ENCODE measurements around the gene LRP3. TPM values are rescaled to one million over a fixed set of nuclear protein-coding genes. Genes with fewer than 3 reads are reported as not detected.
"Not testable (repeated sequence)": the region's sequence is repeated elsewhere in the genome, so short reads cannot be mapped to it uniquely, and the experiment has no call there.

The LRP3 gene
- polyA plus RNA-seq, 1 donor from 2014 or later: not detected

DNA sequence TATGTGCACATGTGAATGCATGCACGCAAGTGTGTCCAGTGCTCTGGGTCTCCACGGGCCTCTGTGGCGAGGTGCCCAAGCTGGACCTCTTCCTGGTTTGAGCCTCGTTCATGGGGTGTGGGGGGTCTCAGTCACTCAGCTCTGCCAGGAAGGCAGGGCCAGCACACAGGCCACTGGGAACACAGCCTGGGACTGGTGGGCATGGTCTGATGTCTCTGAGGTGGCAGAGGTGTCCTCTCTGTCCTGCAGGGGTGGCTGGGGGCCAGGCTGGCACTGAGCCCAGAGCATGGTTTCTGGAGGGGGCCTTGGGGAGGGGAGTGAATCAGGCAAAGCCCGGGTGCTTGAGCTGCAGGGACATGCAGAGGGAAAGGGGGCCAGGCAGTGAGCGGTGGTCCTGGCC, 9.4 kb downstream of the LRP3 start:
- Mint-ChIP-seq H3K36me3 (no peaks in the 10 kb centered on the region), H3K9me3 (no peaks in the 10 kb centered on the region)

DNA sequence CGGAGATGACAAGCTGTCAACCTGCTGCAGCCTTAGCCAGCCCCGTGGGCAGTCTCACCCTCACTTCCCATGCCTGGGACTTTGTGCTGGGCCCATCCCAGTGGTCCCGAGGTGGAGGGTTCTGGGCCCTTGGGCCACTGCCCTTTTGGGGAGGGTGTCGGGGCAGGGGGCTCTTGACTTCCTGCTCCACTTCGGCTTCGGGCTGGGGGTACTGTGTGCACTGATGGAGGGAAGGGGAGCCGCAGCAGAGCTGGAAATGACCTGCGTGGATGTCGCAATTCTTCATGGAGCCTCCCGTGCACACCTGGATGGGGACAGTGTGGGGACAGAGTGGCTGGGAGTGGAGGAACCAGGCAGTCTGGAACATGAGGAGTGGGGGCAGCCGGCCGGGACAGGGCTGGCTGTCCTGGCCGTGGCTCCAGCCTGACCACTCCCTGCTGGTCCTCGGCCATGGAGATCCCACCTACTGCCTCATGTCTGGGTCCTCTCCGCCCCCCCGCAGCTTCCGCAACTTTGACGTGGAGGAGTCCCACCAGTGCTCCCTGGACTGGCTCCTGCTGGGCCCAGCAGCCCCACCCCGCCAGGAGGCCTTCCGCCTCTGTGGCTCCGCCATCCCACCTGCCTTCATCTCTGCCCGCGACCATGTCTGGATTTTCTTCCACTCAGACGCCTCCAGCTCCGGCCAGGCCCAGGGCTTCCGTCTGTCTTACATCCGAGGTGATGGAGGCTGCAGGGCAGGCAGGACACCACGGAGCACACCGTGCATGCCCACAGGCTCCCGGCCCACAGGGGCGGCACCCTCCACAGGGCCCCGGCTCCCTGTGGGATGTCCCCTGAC, 10.2 kb downstream of the LRP3 start:
- Mint-ChIP-seq H3K27me3 (no peaks in the 10 kb centered on the region), H3K27ac (no peak overlapping the region), H3K4me3 (no peak overlapping the region), H3K9me3 (no peaks in the 10 kb centered on the region), H3K36me3 (no peaks in the 10 kb centered on the region), H3K4me1 (no peaks in the 10 kb centered on the region)

More for the DNA sequence above, 9.4 kb downstream of the LRP3 start:
- Mint-ChIP-seq H3K27me3 (no peaks in the 10 kb centered on the region), H3K4me1 (no peaks in the 10 kb centered on the region), H3K4me3 (no peak overlapping the region), H3K27ac (no peak overlapping the region)

DNA sequence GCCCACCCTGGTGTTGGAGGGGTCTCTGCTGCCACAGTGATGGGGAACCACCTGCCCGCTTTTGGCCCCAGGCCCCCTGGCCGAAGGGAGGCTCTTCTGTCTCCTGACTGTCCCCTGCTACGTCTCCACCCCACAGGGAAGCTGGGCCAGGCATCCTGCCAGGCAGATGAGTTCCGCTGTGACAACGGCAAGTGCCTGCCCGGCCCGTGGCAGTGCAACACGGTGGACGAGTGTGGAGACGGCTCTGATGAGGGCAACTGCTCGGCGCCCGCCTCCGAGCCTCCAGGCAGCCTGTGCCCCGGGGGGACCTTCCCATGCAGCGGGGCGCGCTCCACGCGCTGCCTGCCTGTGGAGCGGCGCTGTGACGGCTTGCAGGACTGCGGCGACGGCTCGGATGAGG, 11.0 kb downstream of the LRP3 start:
- H3K27ac Mint-ChIP-seq: no peak overlapping the region
- no peaks in the 10 kb centered on the region for H3K36me3 Mint-ChIP-seq
- H3K9me3 Mint-ChIP-seq: no peaks in the 10 kb centered on the region
- no peaks in the 10 kb centered on the region for H3K27me3 Mint-ChIP-seq
- H3K4me1 Mint-ChIP-seq: no peaks in the 10 kb centered on the region
- no peak overlapping the region for H3K4me3 Mint-ChIP-seq

DNA sequence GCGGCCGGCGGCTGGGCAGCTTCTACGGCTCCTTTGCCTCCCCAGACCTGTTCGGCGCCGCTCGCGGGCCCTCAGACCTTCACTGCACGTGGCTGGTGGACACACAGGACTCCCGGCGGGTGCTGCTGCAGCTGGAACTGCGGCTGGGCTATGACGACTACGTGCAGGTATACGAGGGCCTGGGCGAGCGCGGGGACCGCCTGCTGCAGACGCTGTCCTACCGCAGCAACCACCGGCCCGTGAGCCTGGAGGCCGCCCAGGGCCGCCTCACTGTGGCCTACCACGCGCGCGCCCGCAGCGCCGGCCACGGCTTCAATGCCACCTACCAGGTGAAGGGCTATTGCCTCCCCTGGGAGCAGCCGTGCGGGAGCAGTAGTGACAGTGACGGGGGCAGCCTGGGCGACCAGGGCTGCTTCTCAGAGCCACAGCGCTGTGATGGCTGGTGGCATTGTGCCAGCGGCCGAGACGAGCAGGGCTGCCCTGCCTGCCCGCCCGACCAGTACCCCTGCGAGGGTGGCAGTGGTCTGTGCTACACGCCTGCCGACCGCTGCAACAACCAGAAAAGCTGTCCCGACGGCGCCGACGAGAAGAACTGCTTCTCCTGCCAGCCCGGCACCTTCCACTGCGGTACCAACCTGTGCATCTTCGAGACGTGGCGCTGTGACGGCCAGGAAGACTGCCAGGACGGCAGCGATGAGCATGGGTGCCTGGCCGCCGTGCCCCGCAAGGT, 11.6 kb downstream of the LRP3 start:
- H3K36me3 Mint-ChIP-seq: no peaks in the 10 kb centered on the region
- H3K4me3 Mint-ChIP-seq: no peak overlapping the region
- no peaks in the 10 kb centered on the region for H3K4me1 Mint-ChIP-seq
- H3K9me3 Mint-ChIP-seq: no peaks in the 10 kb centered on the region
- no peaks in the 10 kb centered on the region for H3K27me3 Mint-ChIP-seq
- no peak overlapping the region for H3K27ac Mint-ChIP-seq

DNA sequence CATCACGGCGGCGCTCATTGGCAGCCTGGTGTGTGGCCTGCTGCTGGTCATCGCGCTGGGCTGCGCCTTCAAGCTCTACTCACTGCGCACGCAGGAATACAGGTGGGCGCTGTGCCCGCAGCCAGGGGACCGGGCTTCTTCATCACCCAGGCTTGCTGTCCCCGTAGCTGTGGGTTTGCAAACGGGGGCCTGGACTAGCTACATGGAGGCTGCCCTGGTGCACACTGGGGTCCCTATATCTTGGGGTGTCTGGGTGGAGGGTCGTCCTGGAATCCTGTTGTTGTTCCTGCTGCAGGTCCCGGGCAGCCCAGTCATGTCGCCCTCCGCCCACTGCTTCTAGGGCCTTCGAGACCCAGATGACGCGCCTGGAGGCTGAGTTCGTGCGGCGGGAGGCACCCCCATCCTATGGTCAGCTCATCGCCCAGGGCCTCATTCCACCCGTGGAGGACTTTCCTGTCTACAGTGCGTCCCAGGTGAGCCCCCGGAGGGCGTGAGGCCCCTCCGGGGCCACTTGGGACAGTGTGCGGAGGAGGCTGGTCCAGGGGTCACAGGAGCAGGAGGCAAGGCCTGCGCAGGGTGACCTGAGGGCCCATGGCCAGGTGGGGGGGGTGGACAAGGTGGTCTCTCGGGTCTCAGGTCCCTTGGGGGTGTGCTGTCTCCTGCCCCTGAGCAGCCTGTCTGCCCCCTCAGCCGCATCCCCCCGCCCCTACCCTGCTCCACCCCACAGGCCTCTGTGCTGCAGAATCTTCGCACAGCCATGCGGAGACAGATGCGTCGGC, 12.3 kb downstream of the LRP3 start:
- H3K4me3 Mint-ChIP-seq: no peak overlapping the region
- no peaks in the 10 kb centered on the region for H3K9me3 Mint-ChIP-seq
- no peak overlapping the region for H3K27ac Mint-ChIP-seq
- no peaks in the 10 kb centered on the region for H3K27me3 Mint-ChIP-seq
- no peaks in the 10 kb centered on the region for H3K36me3 Mint-ChIP-seq
- H3K4me1 Mint-ChIP-seq: no peaks in the 10 kb centered on the region

DNA sequence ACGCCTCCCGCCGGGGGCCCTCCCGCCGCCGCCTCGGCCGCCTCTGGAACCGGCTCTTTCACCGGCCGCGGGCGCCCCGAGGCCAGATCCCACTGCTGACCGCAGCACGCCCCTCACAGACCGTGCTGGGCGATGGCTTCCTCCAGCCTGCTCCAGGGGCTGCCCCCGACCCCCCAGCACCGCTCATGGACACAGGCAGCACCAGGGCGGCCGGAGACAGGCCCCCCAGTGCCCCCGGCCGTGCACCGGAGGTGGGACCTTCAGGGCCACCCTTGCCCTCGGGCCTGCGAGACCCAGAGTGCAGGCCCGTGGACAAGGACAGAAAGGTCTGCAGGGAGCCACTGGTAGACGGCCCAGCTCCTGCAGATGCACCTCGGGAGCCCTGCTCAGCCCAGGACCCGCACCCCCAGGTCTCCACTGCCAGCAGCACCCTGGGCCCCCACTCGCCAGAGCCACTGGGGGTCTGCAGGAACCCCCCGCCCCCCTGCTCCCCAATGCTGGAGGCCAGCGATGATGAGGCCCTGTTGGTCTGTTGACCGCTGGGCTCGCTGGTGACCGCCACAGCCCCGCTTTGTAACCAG, 13.0 kb downstream of the LRP3 start:
- no peaks in the 10 kb centered on the region for H3K36me3 Mint-ChIP-seq
- H3K4me1 Mint-ChIP-seq: no peaks in the 10 kb centered on the region
- H3K27me3 Mint-ChIP-seq: no peaks in the 10 kb centered on the region
- no peaks in the 10 kb centered on the region for H3K9me3 Mint-ChIP-seq
- H3K4me3 Mint-ChIP-seq: no peak overlapping the region
- no peak overlapping the region for H3K27ac Mint-ChIP-seq

DNA sequence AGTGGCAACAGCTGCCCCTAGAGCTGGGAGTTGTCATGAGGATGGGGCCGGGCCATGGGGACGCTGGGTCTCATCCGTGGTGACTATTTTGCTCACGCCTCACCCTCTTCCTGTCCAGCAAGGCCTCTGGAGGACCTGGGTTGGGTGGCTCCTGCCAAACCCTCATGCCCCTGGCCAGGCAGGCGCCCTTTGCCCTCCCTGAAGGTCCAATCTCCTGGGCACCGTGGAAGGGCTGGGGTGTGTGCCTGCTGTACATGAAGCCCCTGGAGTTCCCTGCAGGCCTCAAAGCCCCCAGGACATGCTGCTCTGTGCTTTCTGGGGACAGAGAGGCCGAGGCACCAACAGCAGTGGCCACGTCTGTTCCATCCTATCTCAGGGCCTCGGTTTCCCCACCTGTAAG, 13.8 kb downstream of the LRP3 start:
- H3K36me3 Mint-ChIP-seq: no peaks in the 10 kb centered on the region
- no peaks in the 10 kb centered on the region for H3K4me1 Mint-ChIP-seq
- H3K9me3 Mint-ChIP-seq: no peaks in the 10 kb centered on the region
- no peak overlapping the region for H3K4me3 Mint-ChIP-seq
- H3K27me3 Mint-ChIP-seq: no peaks in the 10 kb centered on the region
- no peak overlapping the region for H3K27ac Mint-ChIP-seq

DNA sequence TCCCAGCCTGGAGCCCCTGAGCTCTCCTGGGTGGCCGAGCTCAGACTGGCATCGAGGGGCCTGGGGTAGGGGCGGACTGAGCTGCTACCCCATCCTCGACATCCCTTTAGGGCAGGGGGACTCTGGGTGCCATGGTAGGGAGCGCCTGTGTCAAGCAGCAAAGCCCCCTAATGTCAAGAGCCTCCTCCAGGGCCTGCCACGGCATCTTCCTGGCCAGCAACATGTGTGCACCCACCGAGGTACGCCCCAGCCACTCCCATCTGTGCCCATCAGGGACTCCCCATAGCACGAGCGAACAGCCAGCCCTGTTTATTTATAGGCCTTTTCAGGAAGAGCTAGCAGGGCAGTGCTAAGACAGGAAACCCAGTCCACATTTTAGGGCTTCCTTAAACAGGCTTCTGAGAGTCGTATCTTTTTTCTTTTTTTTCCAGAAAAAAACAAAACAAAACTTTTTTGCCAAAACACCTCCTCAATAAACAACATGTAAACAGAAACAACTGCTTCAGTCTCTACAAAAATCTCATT, 14.3 kb downstream of the LRP3 start:
- no peaks in the 10 kb centered on the region for H3K27me3 Mint-ChIP-seq
- H3K9me3 Mint-ChIP-seq: no peaks in the 10 kb centered on the region
- H3K4me1 Mint-ChIP-seq: no peaks in the 10 kb centered on the region
- H3K4me3 Mint-ChIP-seq: no peak overlapping the region
- no peak overlapping the region for H3K27ac Mint-ChIP-seq
- H3K36me3 Mint-ChIP-seq: no peaks in the 10 kb centered on the region

DNA sequence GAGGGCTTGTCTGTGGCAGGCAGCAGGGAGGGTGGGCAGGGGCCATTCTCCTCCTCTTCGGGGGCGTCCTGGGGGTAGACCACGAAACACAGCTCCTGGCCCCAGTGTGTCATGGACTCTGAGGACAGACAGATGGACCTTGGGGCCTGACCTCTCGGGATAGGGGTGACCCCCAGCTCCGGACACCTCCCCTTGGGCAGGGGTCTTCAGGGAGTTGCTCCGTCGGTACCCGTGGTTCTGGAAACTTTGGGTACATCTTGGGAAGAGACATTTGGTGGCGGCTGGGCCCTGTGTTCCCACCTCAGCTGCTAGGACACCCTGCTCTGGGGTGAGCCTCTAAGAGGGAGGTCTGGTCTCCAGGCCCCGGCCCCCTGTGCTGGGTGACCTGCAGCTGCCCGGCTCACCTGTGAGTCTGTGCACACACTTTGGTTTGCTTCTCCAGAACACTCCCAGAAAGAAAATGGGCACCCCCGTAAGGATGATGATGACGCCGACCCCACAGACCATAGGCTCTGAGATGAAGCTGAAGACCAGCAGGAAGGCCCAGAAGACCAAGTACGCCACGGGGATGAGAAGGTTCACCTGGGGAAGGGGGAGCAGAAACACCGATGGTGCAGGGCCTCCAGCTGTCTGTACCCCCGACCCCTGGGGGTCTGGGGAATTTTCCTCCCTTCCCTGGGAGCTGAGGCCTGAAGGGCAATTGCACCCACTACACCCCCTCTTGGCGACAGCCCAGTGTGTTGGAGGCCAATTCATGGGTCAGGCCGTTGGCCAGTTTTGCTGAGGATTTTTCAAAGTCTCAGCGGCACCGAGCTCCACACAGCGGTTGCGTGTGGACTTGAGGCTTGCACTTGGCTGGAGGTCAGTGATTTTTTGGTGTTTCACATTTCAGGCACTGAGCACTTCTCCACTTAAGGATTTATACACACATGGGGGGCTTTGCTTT, 15.0 kb downstream of the LRP3 start:
- no peaks in the 10 kb centered on the region for H3K4me1 Mint-ChIP-seq
- H3K27me3 Mint-ChIP-seq: peaks cover 2% of the 10 kb centered on the region
- H3K4me3 Mint-ChIP-seq: no peak overlapping the region
- H3K27ac Mint-ChIP-seq: no peak overlapping the region
- H3K9me3 Mint-ChIP-seq: no peaks in the 10 kb centered on the region
- no peaks in the 10 kb centered on the region for H3K36me3 Mint-ChIP-seq

DNA sequence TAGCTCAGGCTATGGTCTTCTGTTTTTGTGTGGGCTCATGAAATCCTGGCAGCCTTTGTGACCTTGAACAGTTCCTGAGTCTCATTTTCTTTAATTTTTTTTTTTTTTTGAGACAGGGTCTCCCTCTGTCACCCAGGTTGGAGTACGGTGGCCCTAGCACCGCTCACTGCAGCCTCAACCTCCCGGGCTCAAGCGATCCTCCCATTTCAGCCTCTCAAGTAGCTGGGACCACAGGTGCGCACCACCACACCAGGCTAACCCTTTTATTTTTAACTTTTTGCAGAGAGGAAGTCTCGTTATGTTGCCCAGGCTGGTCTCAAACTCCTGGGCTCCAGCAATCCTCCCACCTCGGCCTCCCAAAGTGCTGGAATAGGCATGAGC, 15.7 kb downstream of the LRP3 start:
- not testable (repeated sequence) for H3K4me1 Mint-ChIP-seq, H3K27me3 Mint-ChIP-seq, H3K27ac Mint-ChIP-seq, H3K9me3 Mint-ChIP-seq, H3K4me3 Mint-ChIP-seq, H3K36me3 Mint-ChIP-seq

DNA sequence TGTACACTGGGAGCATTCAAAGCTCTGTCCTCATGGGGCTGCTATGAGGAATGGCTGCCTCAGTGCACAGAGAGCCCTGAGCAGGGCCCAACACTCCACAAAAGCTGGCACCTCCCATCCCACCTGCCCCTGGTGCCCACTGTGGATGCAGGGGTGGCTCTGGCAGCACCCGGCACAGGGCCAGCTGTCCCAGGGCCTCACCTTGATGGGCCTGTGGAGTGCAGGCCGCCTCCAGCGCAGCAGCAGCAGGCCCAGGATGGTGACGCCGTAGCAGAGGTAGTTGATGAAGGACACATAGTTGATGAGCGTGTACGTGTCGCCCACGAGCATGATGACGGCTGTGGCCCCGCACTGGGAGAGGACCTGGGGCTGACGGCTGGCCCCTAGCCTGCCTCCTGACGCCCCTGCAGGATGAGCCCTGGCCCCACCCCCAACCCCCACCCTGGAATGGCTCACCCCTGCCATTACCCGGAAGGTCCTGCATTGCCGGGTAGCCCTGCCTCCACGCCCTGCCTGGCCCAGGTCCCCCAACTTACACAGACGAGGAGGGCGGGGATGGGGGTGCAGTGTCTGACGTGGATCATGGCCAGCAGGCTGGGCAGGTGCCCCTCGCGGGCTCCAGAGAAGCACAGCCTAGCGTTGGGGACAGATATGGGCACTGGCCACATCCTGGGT, 16.3 kb downstream of the LRP3 start:
- Mint-ChIP-seq H3K36me3 (no peaks in the 10 kb centered on the region), H3K9me3 (no peaks in the 10 kb centered on the region), H3K27ac (no peak overlapping the region), H3K4me3 (no peak overlapping the region), H3K27me3 (peaks cover 6% of the 10 kb centered on the region), H3K4me1 (no peaks in the 10 kb centered on the region)

DNA sequence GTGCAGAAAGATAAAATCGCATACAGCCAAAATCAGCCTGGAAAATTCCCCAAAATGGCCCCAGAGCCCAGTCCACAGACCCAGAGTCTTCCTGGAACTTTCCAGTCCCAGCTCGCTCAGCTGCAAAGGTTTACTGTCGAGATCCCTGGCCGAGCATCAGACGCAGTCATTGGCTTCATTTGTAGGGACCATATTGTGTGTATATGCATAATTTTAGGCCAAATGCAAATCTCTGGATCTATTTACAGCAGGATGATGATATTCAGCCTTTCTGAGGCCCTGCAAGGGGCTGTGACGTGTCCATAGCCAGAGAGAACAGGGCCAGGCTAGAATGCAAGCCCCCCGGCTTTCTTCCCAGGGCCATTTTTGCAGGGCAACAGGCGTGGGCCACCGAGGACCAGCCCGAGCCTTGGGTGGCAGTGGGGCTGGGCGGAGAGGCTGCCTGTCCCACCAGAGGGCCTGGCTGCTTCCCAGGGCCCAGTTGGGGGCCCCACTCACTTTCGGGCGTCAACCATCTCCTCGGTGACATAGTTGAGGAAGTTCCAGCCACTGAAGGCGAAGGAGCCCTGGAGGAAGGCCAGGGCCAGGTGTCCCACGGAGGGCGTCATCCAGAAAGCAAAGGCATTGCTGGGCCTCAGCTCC, 17.8 kb downstream of the LRP3 start:
- Mint-ChIP-seq H3K4me1 (peaks cover 0 to 3% (median 0%) of the 10 kb centered on the region in 3 donors), H3K27me3 (peaks cover 7% of the 10 kb centered on the region), H3K4me3 (no peak overlapping the region), H3K9me3 (no peaks in the 10 kb centered on the region), H3K27ac (no peak overlapping the region), H3K36me3 (no peaks in the 10 kb centered on the region)

DNA sequence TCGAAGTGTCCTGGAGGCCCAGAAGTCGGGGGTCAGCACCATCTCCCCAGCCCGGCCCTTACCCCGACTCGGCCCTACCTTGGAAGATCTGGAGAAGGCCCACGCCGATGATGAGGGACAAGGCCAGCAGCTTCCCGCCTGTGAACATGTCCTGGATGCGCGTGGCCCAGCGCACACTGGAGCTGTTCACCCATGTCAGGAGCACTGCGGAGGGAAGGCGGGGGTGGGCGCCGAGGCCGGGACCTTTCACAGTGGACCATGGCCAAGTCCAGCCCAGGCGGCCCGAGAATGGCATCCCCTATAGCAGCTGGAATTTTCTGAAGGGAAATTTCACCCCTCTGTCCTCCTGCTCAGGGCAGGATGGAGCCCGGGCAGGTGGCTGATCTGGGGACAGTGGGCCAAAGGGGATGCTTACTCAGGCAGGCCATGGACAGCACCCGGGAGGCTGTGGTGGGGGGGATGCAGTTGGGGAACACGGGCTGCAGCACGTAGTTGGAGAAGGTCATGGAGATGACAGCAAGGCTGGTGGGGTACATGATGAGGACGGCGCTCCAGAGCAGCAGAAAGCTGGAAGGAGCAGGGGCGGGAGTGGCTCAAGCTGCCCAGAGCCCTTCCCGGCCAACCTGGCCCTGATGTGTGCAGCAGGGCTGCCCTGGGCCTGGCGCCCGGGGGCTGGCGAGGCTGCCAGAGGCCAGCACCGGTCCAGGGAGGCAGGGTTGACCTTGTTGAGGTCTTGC, 18.5 kb downstream of the LRP3 start:
- H3K36me3 Mint-ChIP-seq: no peaks in the 10 kb centered on the region
- H3K27ac Mint-ChIP-seq: no peak overlapping the region
- peaks cover 0 to 3% (median 0%) of the 10 kb centered on the region in 3 donors for H3K4me1 Mint-ChIP-seq
- H3K4me3 Mint-ChIP-seq: no peak overlapping the region
- H3K27me3 Mint-ChIP-seq: peaks cover 7% of the 10 kb centered on the region
- H3K9me3 Mint-ChIP-seq: no peaks in the 10 kb centered on the region
